Measurements from ENCODE around the gene ALPI. TPM values are rescaled to one million over a fixed set of nuclear protein-coding genes. Genes with fewer than 3 reads are reported as not detected.

Gene ALPI
- total RNA-seq, 4 donors from 2014 or later: 0.17 TPM; not detected in 3

DNA sequence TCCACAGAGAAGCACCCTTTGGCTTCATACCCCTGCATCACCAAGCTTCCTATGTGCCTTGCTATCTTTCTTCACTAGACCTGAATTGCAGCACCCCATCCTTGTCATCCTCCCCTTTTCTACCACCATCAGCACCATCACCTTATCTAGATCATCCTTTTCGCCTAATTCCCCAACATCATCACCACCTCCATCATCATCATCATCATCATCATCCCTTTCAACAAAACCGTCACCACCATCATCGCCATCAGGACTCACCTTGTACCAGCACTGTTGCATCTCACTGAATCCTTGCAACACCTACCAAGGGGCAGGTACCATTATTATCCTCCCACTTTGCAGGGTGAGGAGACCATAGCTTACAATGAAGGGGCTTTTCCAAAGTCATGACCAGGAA is 42.5 kb downstream of the ALPI start:
- H3K27ac ChIP-seq (replicated peaks in 1 of 4): no peak overlapping the region
- no peaks in the 10 kb centered on the region for H3K9me3 ChIP-seq
- H3K4me3 ChIP-seq: no peak overlapping the region
- no peak for DNase-seq (ENCODE audit: extremely low spot score)
- intact Hi-C loops (cut with DNase I): no loop called here
- 92% methylated on average over 3 of the region's 3 CpGs for WGBS
- H3K36me3 ChIP-seq: no peaks in the 10 kb centered on the region
- peaks cover 0 to 25% (median 6%) of the 10 kb centered on the region in 4 donors for H3K27me3 ChIP-seq
- peaks cover 2 to 18% (median 16%) of the 10 kb centered on the region in 4 donors for H3K4me1 ChIP-seq
- TF ChIP-seq EP300 (IDR thresholded peaks at IDR 0.05) (no peak), POLR2AphosphoS5 (IDR thresholded peaks at IDR 0.05) (no peak)

DNA sequence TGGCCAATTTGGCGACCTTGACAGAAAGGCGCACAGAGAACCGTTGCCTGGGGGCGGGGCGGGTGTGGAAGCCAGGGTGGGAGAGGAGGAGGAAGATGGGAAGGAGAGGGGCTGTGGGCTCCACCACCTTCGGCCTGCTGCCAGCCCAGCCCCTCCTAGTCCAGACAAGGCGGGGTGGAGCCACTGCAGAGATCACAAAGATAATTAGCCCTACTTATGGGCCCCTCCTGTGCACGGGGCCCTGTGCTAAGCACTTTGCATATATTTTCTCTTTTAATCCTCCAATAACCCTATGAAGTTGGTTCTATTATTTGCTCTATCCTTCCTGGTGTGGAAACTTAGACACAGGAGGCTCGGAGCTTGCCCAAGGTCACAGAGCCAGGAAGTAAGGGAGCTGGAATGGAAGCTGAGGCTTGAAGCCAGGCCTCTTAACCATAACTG is 45.4 kb downstream of the ALPI start:
- intact Hi-C loops (cut with DNase I): no loop called here
- TF ChIP-seq POLR2A (IDR thresholded peaks at IDR 0.05; ENCODE audit: low read depth) (no peak), POLR2AphosphoS5 (IDR thresholded peaks at IDR 0.05) (no peak), EP300 (IDR thresholded peaks at IDR 0.05) (no peak)
- TF ChIP-seq, protein P1, sequence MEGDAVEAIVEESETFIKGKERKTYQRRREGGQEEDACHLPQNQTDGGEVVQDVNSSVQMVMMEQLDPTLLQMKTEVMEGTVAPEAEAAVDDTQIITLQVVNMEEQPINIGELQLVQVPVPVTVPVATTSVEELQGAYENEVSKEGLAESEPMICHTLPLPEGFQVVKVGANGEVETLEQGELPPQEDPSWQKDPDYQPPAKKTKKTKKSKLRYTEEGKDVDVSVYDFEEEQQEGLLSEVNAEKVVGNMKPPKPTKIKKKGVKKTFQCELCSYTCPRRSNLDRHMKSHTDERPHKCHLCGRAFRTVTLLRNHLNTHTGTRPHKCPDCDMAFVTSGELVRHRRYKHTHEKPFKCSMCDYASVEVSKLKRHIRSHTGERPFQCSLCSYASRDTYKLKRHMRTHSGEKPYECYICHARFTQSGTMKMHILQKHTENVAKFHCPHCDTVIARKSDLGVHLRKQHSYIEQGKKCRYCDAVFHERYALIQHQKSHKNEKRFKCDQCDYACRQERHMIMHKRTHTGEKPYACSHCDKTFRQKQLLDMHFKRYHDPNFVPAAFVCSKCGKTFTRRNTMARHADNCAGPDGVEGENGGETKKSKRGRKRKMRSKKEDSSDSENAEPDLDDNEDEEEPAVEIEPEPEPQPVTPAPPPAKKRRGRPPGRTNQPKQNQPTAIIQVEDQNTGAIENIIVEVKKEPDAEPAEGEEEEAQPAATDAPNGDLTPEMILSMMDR (IDR thresholded peaks at IDR 0.05): no peak
- DNase-seq (ENCODE audit: extremely low spot score): no peak
- Histone ChIP-seq H3K4me3 (no peak overlapping the region), H3K4me1 (peaks cover 2 to 23% (median 22%) of the 10 kb centered on the region in 4 donors), H3K36me3 (no peaks in the 10 kb centered on the region), H3K27me3 (peaks cover 0 to 44% (median 9%) of the 10 kb centered on the region in 4 donors), H3K9me3 (no peaks in the 10 kb centered on the region), H3K27ac (replicated peaks in 1 of 4) (no peak overlapping the region)
- WGBS: 79% methylated on average over 9 of the region's 9 CpGs

DNA sequence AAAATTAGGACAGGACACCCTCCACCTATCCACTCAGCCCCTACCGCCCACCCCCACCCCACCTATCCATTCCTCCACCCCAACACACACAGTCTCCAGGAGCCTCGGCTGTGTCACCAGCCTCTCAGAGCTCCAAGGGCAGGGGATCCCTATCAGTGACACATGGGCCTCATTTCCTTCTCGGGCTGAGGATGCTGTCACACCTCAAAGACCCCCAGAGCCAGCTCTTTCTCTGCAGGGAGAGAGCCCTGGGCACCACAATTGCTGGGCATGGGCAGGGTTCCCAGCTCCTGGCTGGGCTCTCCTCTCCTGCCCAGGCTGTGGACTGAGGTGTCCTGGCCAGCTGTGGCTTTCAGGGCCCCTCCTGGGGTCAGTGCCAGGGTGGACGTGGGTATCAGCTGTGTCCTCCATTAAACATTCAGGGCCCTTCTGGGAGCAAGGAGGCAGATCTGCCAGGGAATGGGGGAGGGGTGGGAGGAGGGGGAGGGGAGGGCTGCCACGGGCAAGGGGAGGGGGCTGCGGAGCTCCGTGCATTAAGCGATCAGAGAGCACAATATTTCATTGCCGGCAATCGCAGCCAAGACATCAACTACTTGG is 45.9 kb downstream of the ALPI start:
- Histone ChIP-seq H3K27me3 (peaks cover 0 to 43% (median 9%) of the 10 kb centered on the region in 4 donors), H3K27ac (replicated peaks in 1 of 4) (no peak overlapping the region), H3K9me3 (no peaks in the 10 kb centered on the region), H3K36me3 (no peaks in the 10 kb centered on the region), H3K4me3 (no peak overlapping the region), H3K4me1 (peaks cover 2 to 23% (median 22%) of the 10 kb centered on the region in 4 donors)
- no peak for DNase-seq (ENCODE audit: extremely low spot score)
- TF ChIP-seq EP300 (IDR thresholded peaks at IDR 0.05): no peak
- no peak for TF ChIP-seq POLR2A (IDR thresholded peaks at IDR 0.05; ENCODE audit: low read depth)
- TF ChIP-seq POLR2AphosphoS5 (IDR thresholded peaks at IDR 0.05): no peak
- TF ChIP-seq, protein P1 (IDR thresholded peaks at IDR 0.05): no peak
- 62% methylated on average over 10 of the region's 10 CpGs for WGBS
- intact Hi-C loops (cut with DNase I): no loop called here

DNA sequence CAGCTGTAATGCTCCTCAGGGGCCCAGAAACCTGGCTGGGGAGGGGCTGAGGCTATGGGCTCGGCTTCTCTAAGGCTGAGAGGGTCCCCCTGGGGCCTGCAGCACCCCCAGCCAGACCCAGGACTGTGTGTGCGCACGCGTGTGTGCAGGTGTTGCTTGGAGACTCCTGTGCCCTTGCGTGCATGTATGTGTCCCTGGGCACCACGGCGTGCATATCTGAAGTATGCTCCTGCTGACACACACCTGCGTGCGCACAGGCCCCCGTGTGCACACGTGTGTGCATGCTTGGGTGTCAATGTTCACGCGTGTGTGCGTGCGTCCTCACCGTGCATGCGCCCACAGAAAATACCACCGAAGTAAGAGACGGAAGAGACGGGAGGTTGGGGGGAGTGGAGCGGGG is 46.6 kb downstream of the ALPI start:
- H3K4me3 ChIP-seq: peak overlapping the region; percentile 64 to 72 (median 66)
- DNase-seq (ENCODE audit: extremely low spot score): no peak
- H3K27me3 ChIP-seq: peaks cover 0 to 37% (median 9%) of the 10 kb centered on the region in 4 donors
- H3K27ac ChIP-seq (replicated peaks in 1 of 4): no peak overlapping the region
- no peak for TF ChIP-seq EP300 (IDR thresholded peaks at IDR 0.05)
- no peaks in the 10 kb centered on the region for H3K36me3 ChIP-seq
- intact Hi-C loops (cut with DNase I): no loop called here
- H3K9me3 ChIP-seq: no peaks in the 10 kb centered on the region
- peaks cover 2 to 23% (median 22%) of the 10 kb centered on the region in 4 donors for H3K4me1 ChIP-seq
- WGBS: 29% methylated on average over 18 of the region's 21 CpGs

DNA sequence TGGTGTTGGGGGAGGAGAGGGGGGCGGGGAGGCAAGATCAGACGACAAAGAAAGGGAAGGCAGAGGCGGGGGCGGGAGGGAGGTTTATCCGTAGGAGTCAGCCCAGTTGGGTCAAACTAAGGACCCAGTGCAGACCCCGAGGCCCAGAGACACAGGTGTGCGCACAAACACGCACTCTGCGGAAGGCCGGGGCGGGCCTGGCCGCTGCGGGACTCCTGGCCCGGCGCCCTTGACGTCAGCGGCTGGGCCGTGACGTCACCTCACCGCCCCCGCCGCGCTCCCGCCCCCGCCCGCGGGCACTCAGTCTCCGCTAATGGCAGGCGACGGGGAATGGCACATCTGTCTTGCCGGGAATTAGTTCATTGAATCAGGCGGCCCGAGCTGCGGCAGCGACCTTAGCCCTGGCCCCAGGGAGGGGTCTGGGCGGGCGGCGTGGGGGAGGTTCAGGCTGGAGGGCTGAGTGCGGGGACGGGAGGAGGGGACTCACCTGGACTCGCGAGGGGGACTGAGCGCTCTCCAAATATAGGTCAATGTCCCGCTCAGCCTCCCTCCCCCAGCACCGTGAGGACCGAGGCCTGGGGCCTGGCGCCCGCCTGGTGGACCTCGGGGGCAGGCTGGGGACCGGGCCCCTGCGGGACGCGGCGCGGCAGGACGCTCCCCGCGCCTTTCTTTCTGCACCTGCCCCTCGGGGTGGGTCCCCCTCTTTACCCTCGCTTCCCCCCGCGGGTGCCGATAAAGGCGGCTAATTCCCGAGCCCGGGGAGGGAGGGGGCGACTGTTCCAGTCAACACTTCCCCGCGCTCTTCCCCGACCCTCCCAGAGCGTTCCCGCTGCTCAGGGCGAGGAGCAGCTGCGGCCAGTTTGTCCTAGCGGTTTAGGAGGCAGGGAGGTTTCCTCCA is 47.2 kb downstream of the ALPI start:
- WGBS: 2% methylated on average over 11 of the region's 75 CpGs
- TF ChIP-seq POLR2AphosphoS5 (IDR thresholded peaks at IDR 0.05) (peak; percentile 27 to 37), POLR2A (IDR thresholded peaks at IDR 0.05; ENCODE audit: low read depth) (no peak)
- no peaks in the 10 kb centered on the region for H3K36me3 ChIP-seq
- peak overlapping the region; percentile 3 to 60 (median 38) for H3K27ac ChIP-seq (replicated peaks in 1 of 4)
- peaks cover 0 to 36% (median 9%) of the 10 kb centered on the region in 4 donors for H3K27me3 ChIP-seq
- H3K4me1 ChIP-seq: peaks cover 2 to 23% (median 22%) of the 10 kb centered on the region in 4 donors
- no peak for DNase-seq (ENCODE audit: extremely low spot score)
- peak overlapping the region; percentile 64 to 72 (median 66) for H3K4me3 ChIP-seq
- no peaks in the 10 kb centered on the region for H3K9me3 ChIP-seq
- intact Hi-C loops (cut with DNase I): no loop called here

DNA sequence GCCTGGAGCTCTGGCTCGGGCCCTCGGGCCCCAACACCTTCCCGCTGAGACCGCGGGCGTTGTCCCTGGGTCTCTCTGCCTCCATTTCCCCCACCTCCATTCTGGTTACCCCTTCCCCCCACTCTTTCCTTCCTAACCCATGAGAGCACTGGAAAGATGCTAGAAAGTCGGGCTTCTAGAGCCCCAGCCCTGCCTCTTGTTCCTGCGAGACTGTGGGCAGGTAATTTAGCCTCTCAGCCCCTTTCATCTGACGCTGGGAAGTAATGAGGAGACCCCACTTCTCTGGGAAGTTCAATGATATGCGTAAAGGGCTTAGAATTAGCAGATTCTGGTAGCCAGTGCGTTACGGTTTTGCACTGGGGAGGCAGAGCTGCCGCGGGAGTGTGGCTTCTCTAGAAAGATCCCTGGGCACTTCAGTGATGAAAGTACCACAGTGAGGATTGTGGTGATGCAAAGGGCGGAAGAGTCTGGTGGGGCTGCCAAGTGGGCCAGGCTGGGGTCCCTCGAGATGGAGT is 47.9 kb downstream of the ALPI start:
- intact Hi-C loops (cut with DNase I): no loop called here
- WGBS: 51% methylated on average over 15 of the region's 16 CpGs
- Histone ChIP-seq H3K4me1 (peaks cover 2 to 23% (median 22%) of the 10 kb centered on the region in 4 donors), H3K27me3 (peaks cover 0 to 36% (median 9%) of the 10 kb centered on the region in 4 donors), H3K9me3 (no peaks in the 10 kb centered on the region), H3K4me3 (peak overlapping the region; percentile 64 to 72 (median 66)), H3K27ac (replicated peaks in 1 of 4) (peak overlapping the region in 3 of 4 donors; percentile 35 to 60 (median 42)), H3K36me3 (no peaks in the 10 kb centered on the region)
- TF ChIP-seq POLR2A (IDR thresholded peaks at IDR 0.05; ENCODE audit: low read depth): no peak
- no peak for TF ChIP-seq EP300 (IDR thresholded peaks at IDR 0.05)
- TF ChIP-seq POLR2AphosphoS5 (IDR thresholded peaks at IDR 0.05): no peak
- TF ChIP-seq, protein P1 (IDR thresholded peaks at IDR 0.05): no peak
- DNase-seq (ENCODE audit: extremely low spot score): no peak

Data from esophagus muscularis mucosa (tissue), 4 donors.